DOHH2 (cell line): ENCODE results near the gene GPR26.

Experiments used
- CTCF ChIP-seq: fragments of 200-600 bp; sonication (generic); IDR thresholded peaks from one replicate; pipeline ENCODE4 v1.5.1; 2014; ENCODE audit warnings: antibody characterized with exemption, mild to moderate bottlenecking, low read depth, low read length; ENCODE audit not compliant: poor library complexity, severe bottlenecking
- EZH2phosphoT487 ChIP-seq: fragments of 200-600 bp; sonication (generic); IDR thresholded peaks from 2 replicates; pipeline ENCODE4 v1.6.1; 2017; ENCODE audit warnings: borderline replicate concordance, mild to moderate bottlenecking, antibody characterized with exemption, low read length, moderate library complexity, mixed read lengths

- no peak for TF ChIP-seq CTCF
- no peak for TF ChIP-seq EZH2phosphoT487
Observed at GRCh38 chr10:123665491-123666286, 466 bp upstream of the GPR26 start.
